Fibroblast of the aortic adventitia (primary cell): Measurements from ENCODE around the gene PREX1. TPM values are rescaled to one million over a fixed set of nuclear protein-coding genes. Genes with fewer than 3 reads are reported as not detected.

Experiments
- DNase-seq: peaks from one replicate; pipeline ENCODE4 v3.0.0-alpha.2; 2010; ENCODE audit warnings: low read depth
- H3K4me3 ChIP-seq: 2 replicates; pipeline ENCODE4 v1.5.1; 2011; ENCODE audit warnings: low read depth, mild to moderate bottlenecking, control low read depth, low read length, moderate library complexity
- total RNA-seq: library from RNA; depleted of rRNA; stranded (reverse); fragments of >200 nt; gene quantifications from 2 replicates; pipeline ENCODE4 v1.2.3, GENCODE V29; 2012; ENCODE audit warnings: low replicate concordance
- TF ChIP-seq, protein P1 (sequence below): IDR thresholded peaks from 2 replicates; pipeline ENCODE4 v1.5.1; 2011; ENCODE audit warnings: mild to moderate bottlenecking, low read length, control low read depth, inconsistent platforms; ENCODE audit not compliant: insufficient read depth

The PREX1 gene
- total RNA-seq, 1 donor, result 13.0 TPM

DNA sequence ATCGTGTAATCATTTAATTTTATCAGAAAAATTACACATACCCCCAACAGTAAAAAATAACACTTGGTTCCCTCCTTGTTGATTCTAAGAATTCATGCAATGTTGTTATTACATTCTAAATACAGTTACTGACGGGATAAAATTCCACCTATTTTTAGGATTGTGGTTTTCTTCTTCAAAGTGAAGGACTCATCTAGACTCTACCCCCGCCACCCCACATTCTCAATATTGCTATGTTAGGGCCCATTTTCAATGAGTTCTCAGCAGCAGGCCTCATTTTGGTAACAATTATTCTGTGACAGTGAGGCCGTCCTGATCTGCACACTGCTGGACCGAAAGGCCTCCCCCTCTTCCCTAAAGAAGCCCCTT is 43.5 kb downstream of the PREX1 start:
- TF ChIP-seq, protein P1, sequence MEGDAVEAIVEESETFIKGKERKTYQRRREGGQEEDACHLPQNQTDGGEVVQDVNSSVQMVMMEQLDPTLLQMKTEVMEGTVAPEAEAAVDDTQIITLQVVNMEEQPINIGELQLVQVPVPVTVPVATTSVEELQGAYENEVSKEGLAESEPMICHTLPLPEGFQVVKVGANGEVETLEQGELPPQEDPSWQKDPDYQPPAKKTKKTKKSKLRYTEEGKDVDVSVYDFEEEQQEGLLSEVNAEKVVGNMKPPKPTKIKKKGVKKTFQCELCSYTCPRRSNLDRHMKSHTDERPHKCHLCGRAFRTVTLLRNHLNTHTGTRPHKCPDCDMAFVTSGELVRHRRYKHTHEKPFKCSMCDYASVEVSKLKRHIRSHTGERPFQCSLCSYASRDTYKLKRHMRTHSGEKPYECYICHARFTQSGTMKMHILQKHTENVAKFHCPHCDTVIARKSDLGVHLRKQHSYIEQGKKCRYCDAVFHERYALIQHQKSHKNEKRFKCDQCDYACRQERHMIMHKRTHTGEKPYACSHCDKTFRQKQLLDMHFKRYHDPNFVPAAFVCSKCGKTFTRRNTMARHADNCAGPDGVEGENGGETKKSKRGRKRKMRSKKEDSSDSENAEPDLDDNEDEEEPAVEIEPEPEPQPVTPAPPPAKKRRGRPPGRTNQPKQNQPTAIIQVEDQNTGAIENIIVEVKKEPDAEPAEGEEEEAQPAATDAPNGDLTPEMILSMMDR, result no peak
- H3K4me3 ChIP-seq, result no peak overlapping the region
- DNase-seq, result no peak

DNA sequence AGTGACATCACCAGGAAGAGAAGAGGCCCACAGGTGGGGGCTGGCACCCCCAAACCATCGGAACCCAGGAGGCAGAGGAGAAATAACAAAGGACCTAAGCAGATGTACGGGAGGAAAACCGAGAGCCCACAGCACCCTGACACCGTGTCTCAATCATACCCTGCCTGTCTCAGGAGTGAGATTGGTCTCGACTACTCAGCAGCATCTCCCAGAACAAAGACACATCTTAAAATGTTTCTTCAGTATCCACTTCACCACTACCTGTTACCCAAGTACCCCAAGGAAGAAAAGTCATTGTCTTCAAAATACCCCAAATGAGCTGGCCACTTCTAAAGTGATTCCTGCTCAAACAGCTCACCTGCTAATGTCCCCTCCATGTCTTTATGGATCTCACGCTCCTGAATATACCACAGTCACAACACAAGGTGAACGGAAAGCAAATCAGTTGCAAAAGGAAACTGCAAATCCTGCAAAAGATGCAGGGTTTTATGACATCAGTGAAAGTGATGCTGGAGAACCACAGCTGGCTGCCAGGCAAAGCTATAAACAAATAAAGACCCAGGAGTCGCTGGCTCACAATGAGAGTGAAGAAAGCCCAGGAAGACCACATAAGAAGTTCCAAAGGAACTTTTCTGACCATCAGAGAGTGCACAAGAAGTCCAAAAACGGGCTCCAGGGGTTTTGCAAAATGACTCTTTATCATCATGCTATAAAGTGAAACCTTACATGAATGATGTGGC is 44.1 kb downstream of the PREX1 start:
- no peak overlapping the region for H3K4me3 ChIP-seq
- TF ChIP-seq, protein P1, result no peak
- DNase-seq, result peak; percentile 28

DNA sequence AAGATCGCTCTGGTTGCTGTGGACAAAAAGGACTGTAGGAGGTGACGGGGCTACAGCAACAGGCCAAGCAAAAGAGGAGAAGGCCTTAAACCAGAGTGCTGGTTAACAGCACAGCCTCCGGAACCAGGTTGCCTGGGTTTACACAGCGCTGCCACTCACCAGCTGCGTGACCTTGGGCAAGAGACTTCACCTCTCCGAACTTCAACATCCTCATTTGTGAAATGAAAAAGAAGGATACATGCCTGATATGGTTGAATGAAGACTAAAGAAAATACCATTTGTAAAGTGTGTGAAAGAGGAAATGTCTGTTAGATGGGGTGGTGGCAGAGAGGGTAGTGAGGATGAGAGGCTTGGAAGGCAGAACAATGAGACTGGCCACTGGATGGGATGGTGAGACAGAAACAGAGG is 44.9 kb downstream of the PREX1 start:
- no peak overlapping the region for H3K4me3 ChIP-seq
- TF ChIP-seq, protein P1, result no peak
- no peak for DNase-seq

DNA sequence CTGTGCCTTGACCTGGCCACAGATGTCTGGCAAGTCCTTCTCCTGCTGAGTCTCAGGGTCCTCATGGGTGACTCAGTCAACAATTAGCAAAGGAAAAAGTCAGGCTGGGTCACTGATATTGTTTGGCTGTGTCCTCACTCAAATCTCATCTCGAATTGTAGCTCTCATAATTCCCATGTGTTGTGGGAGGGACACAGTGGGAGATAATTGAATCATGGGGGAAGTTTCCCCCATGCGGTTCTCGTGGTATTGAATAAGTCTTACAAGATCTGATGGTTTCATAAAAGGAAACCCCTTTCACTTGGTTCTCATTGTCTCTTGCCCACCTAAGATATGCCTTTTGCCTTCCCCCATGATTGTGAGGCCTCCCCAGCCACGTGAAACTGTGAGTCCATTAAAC is 45.7 kb downstream of the PREX1 start:
- TF ChIP-seq, protein P1, result no peak
- H3K4me3 ChIP-seq, result no peak overlapping the region
- no peak for DNase-seq

DNA sequence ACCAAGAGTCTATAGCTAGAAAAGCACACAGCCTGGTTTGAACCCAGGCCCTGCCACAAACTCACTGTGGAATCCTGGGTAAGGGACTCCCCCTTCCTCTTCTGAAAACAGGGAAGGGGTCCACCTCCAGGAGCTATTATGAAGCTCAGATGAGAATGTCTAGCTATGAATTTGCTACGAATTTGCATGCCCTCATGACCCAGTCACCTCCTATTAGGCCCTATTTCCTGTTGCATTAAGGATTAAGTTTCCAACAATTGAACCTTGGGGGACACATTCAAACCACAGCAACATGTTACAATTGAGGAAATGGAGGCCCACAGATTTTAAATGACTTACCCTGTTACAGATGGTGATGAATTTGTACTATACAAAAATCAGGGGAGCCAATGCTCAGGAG is 46.2 kb downstream of the PREX1 start:
- no peak overlapping the region for H3K4me3 ChIP-seq
- DNase-seq, result no peak
- TF ChIP-seq, protein P1, result no peak

DNA sequence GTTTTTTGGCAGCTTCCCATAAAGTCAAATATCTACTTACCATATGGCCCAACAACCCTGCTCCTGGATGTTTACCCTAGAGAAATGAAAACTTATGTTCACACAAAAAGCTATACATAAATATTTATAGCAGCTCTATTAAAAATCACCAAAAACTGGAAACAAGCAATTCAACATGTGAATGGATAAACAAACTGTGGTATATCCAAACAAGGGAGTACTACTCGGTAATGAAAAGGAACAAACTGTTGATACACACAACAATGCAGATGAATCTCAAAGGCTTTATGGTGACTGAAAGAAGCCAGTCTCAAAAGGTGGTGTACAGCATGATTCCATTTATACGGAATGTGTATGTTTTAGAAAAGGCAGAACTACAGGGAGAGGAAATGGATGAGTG is 48.4 kb downstream of the PREX1 start:
- no peak for DNase-seq
- TF ChIP-seq, protein P1, result no peak
- no peak overlapping the region for H3K4me3 ChIP-seq

DNA sequence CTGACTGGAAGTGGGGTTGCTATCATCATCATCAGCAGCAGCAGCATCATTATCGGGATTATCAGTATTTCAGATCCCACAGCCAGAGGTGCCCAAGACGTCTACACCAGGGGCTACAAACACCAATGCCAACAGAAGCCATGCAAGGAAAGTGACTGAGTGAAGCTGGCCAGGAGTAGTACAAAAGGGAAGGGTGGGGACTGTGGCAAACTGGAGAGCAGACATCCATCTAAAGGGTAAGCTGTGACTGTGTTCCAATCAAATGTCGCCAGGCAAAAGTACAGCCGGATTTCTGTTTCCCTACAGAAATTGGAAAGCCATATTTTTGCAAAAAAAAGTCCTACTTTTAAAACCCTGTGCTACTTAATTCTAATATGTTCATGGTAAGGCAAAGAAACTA is 50.0 kb downstream of the PREX1 start:
- H3K4me3 ChIP-seq, result no peak overlapping the region
- DNase-seq, result no peak
- TF ChIP-seq, protein P1, result no peak
